Fibroblast of the aortic adventitia (primary cell): ENCODE results near the gene RIMBP2. TPM values are rescaled to one million over a fixed set of nuclear protein-coding genes. Genes with fewer than 3 reads are reported as not detected.
"Not testable (repeated sequence)": the region's sequence is repeated elsewhere in the genome, so short reads cannot be mapped to it uniquely, and the experiment has no call there.

Experiments used
- DNase-seq: peaks from one replicate; pipeline ENCODE4 v3.0.0-alpha.2; 2010; ENCODE audit warnings: low read depth
- H3K4me3 ChIP-seq: 2 replicates; pipeline ENCODE4 v1.5.1; 2011; ENCODE audit warnings: low read depth, mild to moderate bottlenecking, control low read depth, low read length, moderate library complexity
- CTCF ChIP-seq: IDR thresholded peaks from 2 replicates; pipeline ENCODE4 v1.5.1; 2011; ENCODE audit warnings: mild to moderate bottlenecking, low read length, control low read depth, inconsistent platforms; ENCODE audit not compliant: insufficient read depth
- total RNA-seq: library from RNA; depleted of rRNA; stranded (reverse); fragments of >200 nt; gene quantifications from 2 replicates; pipeline ENCODE4 v1.2.3, GENCODE V29; 2012; ENCODE audit warnings: low replicate concordance

Gene RIMBP2
- total RNA-seq, 1 donor = not detected

- no peak for TF ChIP-seq CTCF
- no peak overlapping the region for H3K4me3 ChIP-seq
- no peak for DNase-seq
Measured at GRCh38 chr12:130744274-130744673, 28.2 kb upstream of the RIMBP2 start.

- DNase-seq = no peak
- no peak overlapping the region for H3K4me3 ChIP-seq
- TF ChIP-seq CTCF = no peak
Measured at GRCh38 chr12:130743606-130744005, 27.5 kb upstream of the RIMBP2 start.

- no peak for DNase-seq
- H3K4me3 ChIP-seq = no peak overlapping the region
- no peak for TF ChIP-seq CTCF
Measured at GRCh38 chr12:130743176-130743575, 27.1 kb upstream of the RIMBP2 start.

GRCh38 chr12:130742716-130743115 lies 26.6 kb upstream of the RIMBP2 start:
- DNase-seq = no peak

GRCh38 chr12:130742112-130742511 lies 26.0 kb upstream of the RIMBP2 start:
- DNase-seq = no peak
- no peak for TF ChIP-seq CTCF
- H3K4me3 ChIP-seq = no peak overlapping the region

More at GRCh38 chr12:130742716-130743115, 26.6 kb upstream of the RIMBP2 start:
- no peak overlapping the region for H3K4me3 ChIP-seq
- TF ChIP-seq CTCF = no peak

- H3K4me3 ChIP-seq = no peak overlapping the region
- DNase-seq = no peak
- no peak for TF ChIP-seq CTCF
Measured at GRCh38 chr12:130739571-130739970, 23.5 kb upstream of the RIMBP2 start.

GRCh38 chr12:130738403-130738802 lies 22.3 kb upstream of the RIMBP2 start:
- not testable (repeated sequence) for DNase-seq, H3K4me3 ChIP-seq
